Hepatocyte (in vitro differentiated cells): ENCODE results near the gene SAMD4A.

Experiments
- CTCF ChIP-seq: fragments of 200-600 bp; sonication (generic); IDR thresholded peaks from 2 replicates; pipeline ENCODE4 v1.5.1; 2016; ENCODE audit warnings: antibody characterized with exemption, mild to moderate bottlenecking; ENCODE audit not compliant: poor library complexity
- EZH2 ChIP-seq: fragments of 200-600 bp; sonication (generic); IDR thresholded peaks from 2 replicates; pipeline ENCODE4 v1.6.1; 2016; ENCODE audit warnings: antibody characterized with exemption, mild to moderate bottlenecking, borderline replicate concordance
- EZH2phosphoT487 ChIP-seq: fragments of 200-600 bp; sonication (generic); IDR thresholded peaks from one replicate; pipeline ENCODE4 v1.6.1; 2018; ENCODE audit warnings: antibody characterized with exemption, mild to moderate bottlenecking, low read depth, moderate library complexity; ENCODE audit not compliant: unreplicated experiment, severe bottlenecking

GRCh38 chr14:54633076-54633475 is 66.1 kb downstream of the SAMD4A start:
- no peak for TF ChIP-seq CTCF
- no peak for TF ChIP-seq EZH2phosphoT487
- TF ChIP-seq EZH2: no peak
